NCI-H460 (cell line): ENCODE measurements around the gene KIAA1586. TPM values are rescaled to one million over a fixed set of nuclear protein-coding genes. Genes with fewer than 3 reads are reported as not detected.

Experiments
- DNase-seq: peaks from one replicate; pipeline ENCODE4 v3.0.0-alpha.2; 2016; ENCODE audit warnings: low read depth; ENCODE audit errors: extremely low read depth
- small RNA-seq, 2 experiments: library from RNA; depleted of rRNA; stranded (forward); fragments of <200 nt; gene quantifications; one replicate each; pipeline ENCODE3, GENCODE V24; 2014
- total RNA-seq: library from RNA; depleted of rRNA; stranded (reverse); fragments of >200 nt; shearing (Covaris generic); gene quantifications from 2 replicates; pipeline ENCODE4 v1.2.3, GENCODE V29; 2014; rRNA removed

Gene KIAA1586
- total RNA-seq, 1 experiment from 2014 or later = 10.1 TPM

DNA sequence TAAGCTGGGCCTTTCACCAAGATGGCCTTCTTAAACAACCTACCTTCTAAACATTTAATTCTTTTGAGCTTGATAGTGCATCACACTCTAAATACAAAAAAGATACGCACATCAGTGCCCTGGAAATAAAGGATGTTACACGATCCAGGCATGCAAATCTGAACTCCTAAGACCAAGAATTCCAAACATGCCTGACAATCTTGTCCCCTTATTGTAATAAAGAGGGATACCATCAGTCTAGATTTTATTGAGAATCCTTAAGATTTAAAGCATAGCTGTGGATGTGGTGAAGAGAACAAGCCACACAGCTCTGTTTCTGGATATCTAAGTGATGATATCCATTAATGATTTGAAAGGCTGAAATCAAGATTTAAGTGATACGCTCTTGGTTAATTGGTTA lies 56.5 kb downstream of the KIAA1586 start:
- no peak for DNase-seq

DNA sequence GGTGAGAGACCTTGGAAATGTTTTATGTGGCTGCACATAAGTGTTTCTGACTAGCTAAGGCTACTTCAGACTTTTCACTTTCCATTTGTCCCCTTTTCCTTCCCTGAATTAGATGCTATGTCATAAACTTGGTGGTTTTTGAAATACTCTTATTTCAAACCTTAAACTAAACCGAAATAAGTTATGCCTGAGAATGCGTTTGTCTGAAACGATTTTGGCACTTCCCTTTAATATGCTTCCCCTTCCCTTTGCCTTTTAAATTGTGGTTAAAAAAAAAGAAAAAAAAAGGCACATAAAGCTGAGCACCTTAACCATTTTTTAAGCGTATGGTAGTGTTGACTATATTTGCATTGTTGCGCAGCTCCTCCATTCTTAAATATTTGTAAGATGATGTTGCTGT lies 57.8 kb downstream of the KIAA1586 start:
- DNase-seq = no peak

Small RNAs within 50 kb of the gene (small RNA-seq; reads per million reads assigned to genes)
- gene FTH1P15 = 0 reads per million in 2 experiments

Other genes starting within 250 kb of the KIAA1586 start
- 2.7 and 4.8 TPM in 2 replicates for gene BEND6, start 91.6 kb upstream of the KIAA1586 start, total RNA-seq
- gene ZNF451, start 43.5 kb downstream of the KIAA1586 start, total RNA-seq = 33.0 and 40.0 TPM in 2 replicates
- gene BAG2, start 125.6 kb downstream of the KIAA1586 start, total RNA-seq = 15.2 and 16.8 TPM in 2 replicates
- 11.3 and 13.1 TPM in 2 replicates for gene RAB23, start 175.6 kb downstream of the KIAA1586 start, total RNA-seq